ENCODE measurements around the gene ABCB10.
A peak's percentile ranks its signal among the peaks of the same experiment; 100 is the strongest.

The ABCB10 gene

DNA sequence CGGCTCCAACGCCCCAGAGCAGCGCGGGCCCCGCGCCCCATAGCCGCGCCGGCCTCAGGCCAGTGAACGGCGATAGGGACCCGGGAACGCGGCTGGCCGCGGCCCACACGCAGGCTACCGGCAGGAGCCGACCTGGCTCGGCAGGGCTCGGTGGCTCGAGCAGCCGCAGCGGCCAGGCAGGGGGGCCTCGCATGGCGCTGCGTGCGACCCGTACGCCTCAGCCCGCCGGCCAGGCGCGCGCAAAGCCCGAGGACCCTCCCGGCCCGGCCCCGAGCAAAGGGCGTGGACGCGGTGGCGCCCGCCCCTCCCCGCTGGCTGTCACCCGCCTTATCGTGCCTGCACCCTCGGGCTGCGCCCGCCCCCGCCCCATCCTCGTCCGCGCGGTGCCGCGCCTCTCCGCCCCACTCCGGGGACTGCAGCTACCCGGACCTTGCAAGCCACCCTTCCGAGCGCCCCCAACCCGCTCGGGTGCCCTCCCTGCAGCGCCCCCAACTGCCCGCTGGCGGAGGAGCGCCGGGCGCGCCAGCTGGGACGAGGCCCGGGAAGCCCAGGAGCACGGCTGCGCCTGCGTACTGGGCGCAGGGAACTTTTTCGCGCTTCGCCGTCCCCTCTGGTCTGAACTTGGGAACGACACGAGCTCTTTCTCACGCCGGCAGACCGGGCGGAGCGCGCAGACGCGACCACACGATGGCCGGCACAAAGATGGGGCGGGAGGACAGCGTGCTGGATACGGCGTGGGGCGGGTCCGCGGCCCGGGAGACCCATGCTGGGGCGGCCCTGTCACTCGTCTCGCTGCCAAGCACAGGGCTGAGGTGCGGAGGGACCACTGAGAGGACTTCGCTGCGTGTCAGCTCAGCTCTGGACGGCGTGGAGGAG lies at the start of gene ABCB10:
TSS of gene ABCB10 (minus strand) at position 248 of the 876 bp plus-strand sequence. CDS start at position 193, 55 bp downstream.
- Histone ChIP-seq H3K9ac (peak within 1 kb of the TSS; percentile 66), H3K79me2 (ENCODE audit: insufficient read depth, low read depth) (peaks cover 43% of the 10 kb centered on the region), H3K27ac (peak within 1 kb of the TSS; percentile 83), H3K36me3 (ENCODE audit: insufficient read depth) (no peaks in the 10 kb centered on the region), H3K27me3 (ENCODE audit: insufficient read depth, low read depth) (no peaks in the 10 kb centered on the region), H3K4me3 (IDR thresholded peaks at IDR 0.05; ENCODE audit: insufficient read depth, low read depth, low read length) (peak within 1 kb of the TSS; percentile 88), H3K4me1 (ENCODE audit: low read depth, poor library complexity, severe bottlenecking) (peaks cover 30% of the 10 kb centered on the region), H3K4me2 (peak within 1 kb of the TSS; percentile 97), H2AFZ (ENCODE audit: low read depth) (peak within 1 kb of the TSS; percentile 64), H4K20me1 (ENCODE audit: insufficient read depth) (no peaks in the 10 kb centered on the region)
- TF ChIP-seq, protein P1, sequence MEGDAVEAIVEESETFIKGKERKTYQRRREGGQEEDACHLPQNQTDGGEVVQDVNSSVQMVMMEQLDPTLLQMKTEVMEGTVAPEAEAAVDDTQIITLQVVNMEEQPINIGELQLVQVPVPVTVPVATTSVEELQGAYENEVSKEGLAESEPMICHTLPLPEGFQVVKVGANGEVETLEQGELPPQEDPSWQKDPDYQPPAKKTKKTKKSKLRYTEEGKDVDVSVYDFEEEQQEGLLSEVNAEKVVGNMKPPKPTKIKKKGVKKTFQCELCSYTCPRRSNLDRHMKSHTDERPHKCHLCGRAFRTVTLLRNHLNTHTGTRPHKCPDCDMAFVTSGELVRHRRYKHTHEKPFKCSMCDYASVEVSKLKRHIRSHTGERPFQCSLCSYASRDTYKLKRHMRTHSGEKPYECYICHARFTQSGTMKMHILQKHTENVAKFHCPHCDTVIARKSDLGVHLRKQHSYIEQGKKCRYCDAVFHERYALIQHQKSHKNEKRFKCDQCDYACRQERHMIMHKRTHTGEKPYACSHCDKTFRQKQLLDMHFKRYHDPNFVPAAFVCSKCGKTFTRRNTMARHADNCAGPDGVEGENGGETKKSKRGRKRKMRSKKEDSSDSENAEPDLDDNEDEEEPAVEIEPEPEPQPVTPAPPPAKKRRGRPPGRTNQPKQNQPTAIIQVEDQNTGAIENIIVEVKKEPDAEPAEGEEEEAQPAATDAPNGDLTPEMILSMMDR (conservative IDR thresholded peaks at IDR 0.05; ENCODE audit: low read depth, low read length): peak; percentile 82

DNA sequence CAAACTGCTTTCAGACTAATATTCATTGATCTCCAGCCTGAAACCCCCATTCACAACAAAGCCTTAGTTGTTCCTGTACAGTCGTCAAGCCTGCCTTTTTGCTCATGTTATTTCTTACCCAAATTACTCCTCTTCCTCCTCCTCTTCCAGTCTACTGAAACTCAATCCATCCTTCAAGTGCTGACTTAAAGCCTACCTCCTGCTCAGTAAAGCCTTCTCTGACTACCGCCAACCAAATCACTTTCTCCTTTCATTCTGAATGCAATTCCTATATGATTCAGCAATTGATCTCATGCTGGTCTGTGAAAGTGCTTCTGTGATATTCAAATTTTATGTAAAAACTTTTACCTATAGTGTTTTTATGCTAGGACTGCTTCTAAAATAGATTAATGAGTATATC lies 48.9 kb upstream of the ABCB10 start:
- Histone ChIP-seq H3K9ac (no peak overlapping the region), H3K4me2 (no peak overlapping the region), H3K79me2 (ENCODE audit: insufficient read depth, low read depth) (no peaks in the 10 kb centered on the region), H3K27ac (no peak overlapping the region), H4K20me1 (ENCODE audit: insufficient read depth) (no peaks in the 10 kb centered on the region), H2AFZ (ENCODE audit: low read depth) (no peak overlapping the region), H3K4me3 (IDR thresholded peaks at IDR 0.05; ENCODE audit: insufficient read depth, low read depth, low read length) (no peak overlapping the region), H3K36me3 (ENCODE audit: insufficient read depth) (peaks cover 14% of the 10 kb centered on the region; the same call in 1 of the 2 replicates), H3K27me3 (ENCODE audit: insufficient read depth, low read depth) (no peaks in the 10 kb centered on the region), H3K4me1 (ENCODE audit: low read depth, poor library complexity, severe bottlenecking) (no peaks in the 10 kb centered on the region)
- TF ChIP-seq, protein P1 (conservative IDR thresholded peaks at IDR 0.05; ENCODE audit: low read depth, low read length): no peak

DNA sequence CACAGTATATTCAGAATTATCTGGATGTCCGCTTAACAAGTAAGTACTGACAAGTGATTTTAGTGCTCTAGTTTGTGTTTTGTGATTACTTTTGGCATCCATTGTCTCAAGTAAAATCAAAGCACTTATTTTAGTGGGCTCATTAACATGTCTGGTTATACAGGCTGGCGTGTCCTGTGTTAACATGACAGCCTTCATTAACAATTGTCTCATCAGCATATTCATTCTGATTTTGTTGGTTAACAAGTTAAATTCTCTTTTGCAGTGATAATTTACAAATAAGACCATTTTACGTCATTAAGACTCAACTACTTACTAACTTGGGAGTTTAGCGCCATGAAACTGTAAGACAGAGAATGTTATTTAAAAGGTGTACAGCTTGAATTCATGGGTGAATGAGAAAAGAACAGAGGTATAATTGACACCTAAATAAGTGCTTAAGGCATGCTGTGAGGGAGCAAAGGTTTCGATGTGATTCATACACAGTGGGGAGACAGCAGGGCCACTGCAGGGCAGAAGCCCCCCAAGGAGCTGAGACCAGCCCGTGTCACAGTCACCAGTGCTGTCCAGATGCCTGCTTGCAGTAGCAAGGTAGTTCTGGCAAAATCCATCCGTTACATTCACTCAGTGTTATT lies 45.0 kb upstream of the ABCB10 start:
- Histone ChIP-seq H4K20me1 (ENCODE audit: insufficient read depth) (no peaks in the 10 kb centered on the region), H3K4me2 (no peak overlapping the region), H3K79me2 (ENCODE audit: insufficient read depth, low read depth) (peaks cover 6% of the 10 kb centered on the region; the same call in 1 of the 2 replicates), H3K4me1 (ENCODE audit: low read depth, poor library complexity, severe bottlenecking) (no peaks in the 10 kb centered on the region), H2AFZ (ENCODE audit: low read depth) (no peak overlapping the region), H3K27me3 (ENCODE audit: insufficient read depth, low read depth) (no peaks in the 10 kb centered on the region), H3K27ac (no peak overlapping the region), H3K4me3 (IDR thresholded peaks at IDR 0.05; ENCODE audit: insufficient read depth, low read depth, low read length) (no peak overlapping the region), H3K9ac (no peak overlapping the region), H3K36me3 (ENCODE audit: insufficient read depth) (no peaks in the 10 kb centered on the region; the same call in 1 of the 2 replicates)
- TF ChIP-seq, protein P1 (conservative IDR thresholded peaks at IDR 0.05; ENCODE audit: low read depth, low read length): no peak

DNA sequence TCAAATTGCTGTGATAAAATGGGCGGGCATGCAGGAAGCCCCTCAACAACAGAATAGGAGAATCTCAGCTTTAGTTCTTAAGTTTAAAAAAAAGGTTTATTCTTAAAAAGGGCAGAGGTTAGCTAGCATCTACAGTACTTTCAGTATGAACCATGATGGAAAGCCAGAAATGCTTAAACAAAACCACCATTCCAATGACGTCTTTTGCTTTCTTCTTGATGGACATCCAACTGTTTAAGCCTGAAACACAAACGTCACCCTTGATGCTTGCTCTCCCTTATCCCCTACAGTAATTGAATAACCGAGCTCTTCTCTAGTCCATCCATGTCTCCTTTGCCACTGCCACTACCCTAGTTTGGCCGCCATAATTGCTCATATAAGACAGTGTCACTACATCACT lies 41.7 kb upstream of the ABCB10 start:
- H3K4me1 ChIP-seq (ENCODE audit: low read depth, poor library complexity, severe bottlenecking): no peaks in the 10 kb centered on the region
- H3K36me3 ChIP-seq (ENCODE audit: insufficient read depth): no peaks in the 10 kb centered on the region
- H3K79me2 ChIP-seq (ENCODE audit: insufficient read depth, low read depth): peaks cover 6% of the 10 kb centered on the region; the same call in 1 of the 2 replicates
- no peak overlapping the region for H3K4me2 ChIP-seq
- H2AFZ ChIP-seq (ENCODE audit: low read depth): no peak overlapping the region
- no peak overlapping the region for H3K27ac ChIP-seq
- H3K27me3 ChIP-seq (ENCODE audit: insufficient read depth, low read depth): no peaks in the 10 kb centered on the region
- TF ChIP-seq, protein P1 (conservative IDR thresholded peaks at IDR 0.05; ENCODE audit: low read depth, low read length): no peak
- no peak overlapping the region for H3K4me3 ChIP-seq (IDR thresholded peaks at IDR 0.05; ENCODE audit: insufficient read depth, low read depth, low read length)
- H3K9ac ChIP-seq: no peak overlapping the region
- no peaks in the 10 kb centered on the region for H4K20me1 ChIP-seq (ENCODE audit: insufficient read depth)
